ENCODE measurements around the gene SLIT3.

SLIT3 gene

DNA sequence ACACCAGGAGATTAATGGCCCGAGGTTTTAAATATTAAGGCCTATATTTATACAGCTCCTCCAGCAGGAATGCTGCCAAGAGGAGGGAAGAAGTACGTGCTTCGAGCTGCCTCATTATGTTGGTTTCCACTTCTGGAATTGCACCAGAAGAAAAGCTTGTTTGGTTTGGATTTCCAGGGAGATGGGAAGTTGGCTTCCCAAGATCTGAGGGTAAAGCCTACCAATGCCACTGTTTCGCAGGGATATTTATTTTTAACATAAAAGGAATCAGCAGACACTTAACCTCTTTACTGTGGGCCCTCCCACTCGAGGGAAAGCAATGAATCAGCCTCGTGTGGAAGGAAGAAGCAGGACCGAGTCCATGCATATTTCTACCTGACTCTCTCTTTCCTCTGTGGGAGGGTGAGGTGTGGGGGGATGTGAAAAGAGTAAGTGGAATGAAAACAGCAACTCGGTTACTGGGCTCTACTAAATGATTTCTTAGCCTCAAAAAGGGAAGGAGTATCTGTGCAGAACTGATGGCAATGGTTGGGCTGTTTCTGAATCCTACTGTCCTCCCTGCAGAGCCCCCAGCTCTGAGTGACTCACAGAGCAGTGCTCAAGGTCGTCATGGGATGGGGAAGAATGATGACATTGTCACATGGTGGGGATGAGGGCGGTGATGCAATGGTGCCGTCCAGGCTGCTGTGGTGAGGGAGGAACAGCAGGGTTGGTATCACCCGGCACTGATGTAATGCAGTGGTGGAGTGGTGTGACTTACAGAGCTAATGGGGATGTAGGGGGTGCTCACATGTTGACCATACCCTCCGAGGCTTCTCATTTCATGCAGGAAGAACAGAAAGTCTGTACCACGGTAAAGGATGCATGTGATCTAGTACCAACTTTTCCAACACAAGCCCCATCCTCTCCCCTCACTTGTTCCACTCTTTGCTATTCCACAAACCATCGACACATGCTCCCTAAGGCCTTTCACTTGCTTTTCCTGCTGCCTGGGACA is 506.8 kb downstream of the SLIT3 start:
- TF ChIP-seq GATA2 (IDR thresholded peaks at IDR 0.05; ENCODE audit: low read depth, low read length) (no peak), GATA3 (IDR thresholded peaks at IDR 0.05; ENCODE audit: low read depth, low read length) (no peak)

DNA sequence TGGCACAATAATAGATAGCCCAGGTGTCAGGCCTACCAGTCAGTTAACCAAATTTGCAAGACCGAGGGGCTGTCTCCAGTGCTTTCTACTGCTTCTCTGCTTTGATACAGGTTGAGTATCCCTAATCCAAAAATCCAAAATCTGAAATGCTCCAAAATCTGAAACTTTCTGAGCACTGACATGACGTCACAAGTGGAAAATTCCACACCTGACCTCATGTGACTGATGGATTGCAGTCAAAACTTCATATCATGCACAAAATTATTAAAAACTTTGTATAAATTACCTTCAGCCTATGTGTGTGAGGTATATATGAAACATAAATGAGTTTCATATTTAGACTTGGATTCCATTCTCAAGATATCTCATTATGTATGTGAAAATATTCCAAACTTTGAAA is 508.3 kb downstream of the SLIT3 start:
- TF ChIP-seq GATA3 (IDR thresholded peaks at IDR 0.05; ENCODE audit: low read depth, low read length) (no peak), GATA2 (IDR thresholded peaks at IDR 0.05; ENCODE audit: low read depth, low read length) (no peak)

DNA sequence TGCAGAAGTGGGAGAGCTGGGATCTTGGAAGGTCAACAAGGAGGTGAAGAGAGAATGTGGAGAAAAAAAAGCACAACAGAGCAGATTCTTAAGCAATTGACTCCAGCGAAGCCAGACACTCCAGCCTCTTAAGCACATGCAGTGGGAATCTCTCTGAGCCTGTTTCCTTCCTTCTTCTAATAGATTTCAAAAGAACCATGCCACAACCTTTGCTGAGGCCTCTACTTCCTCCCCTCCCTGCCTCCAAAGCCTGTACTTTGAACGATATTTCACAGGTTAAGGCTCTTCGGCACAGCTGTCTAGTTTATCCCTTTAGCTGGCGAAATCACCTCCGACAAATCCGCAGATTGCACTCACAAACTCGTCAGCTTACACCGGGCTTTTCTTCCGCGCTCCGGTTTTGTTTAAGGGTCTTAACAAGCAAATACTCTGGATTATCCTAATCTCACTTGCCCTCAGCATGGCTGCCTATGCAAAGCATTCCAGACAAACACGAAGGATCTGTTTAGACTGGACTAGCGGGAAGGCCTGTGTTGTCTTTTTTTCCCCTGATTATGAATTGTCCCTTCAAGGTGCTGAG is 510.2 kb downstream of the SLIT3 start:
- TF ChIP-seq GATA2 (IDR thresholded peaks at IDR 0.05; ENCODE audit: low read depth, low read length) = no peak
- no peak for TF ChIP-seq GATA3 (IDR thresholded peaks at IDR 0.05; ENCODE audit: low read depth, low read length)

DNA sequence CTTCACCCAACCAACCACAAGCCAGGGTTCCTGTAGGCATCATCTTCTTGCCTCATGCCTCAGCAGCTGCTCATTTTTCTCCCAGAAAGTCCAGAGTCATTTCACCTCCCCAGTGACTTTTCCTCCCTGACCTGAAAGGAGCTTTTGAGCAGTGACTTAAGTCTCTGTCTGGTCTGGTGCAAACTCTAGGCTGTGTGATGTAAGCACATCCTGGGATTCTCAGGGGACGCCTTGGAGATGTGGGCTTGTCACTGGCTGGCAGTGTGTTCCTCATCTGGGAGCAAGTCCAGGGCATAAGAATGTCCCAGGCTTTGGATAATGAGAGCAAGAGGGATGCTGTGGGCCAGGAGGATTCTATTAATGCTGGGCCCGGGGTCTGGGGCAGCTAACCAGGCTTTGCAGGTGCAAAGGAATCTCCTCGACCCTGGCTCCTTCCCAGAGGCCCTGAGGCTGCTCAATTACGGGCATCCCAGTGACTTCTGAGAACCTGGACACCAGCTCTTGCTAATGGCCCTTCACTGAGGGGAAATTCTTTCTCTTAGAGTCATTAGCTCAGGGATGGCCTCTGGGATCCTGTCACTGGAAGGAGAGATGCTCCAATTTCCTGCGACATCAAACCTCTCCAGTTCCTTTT is 510.8 kb downstream of the SLIT3 start:
- no peak for TF ChIP-seq GATA3 (IDR thresholded peaks at IDR 0.05; ENCODE audit: low read depth, low read length)
- no peak for TF ChIP-seq GATA2 (IDR thresholded peaks at IDR 0.05; ENCODE audit: low read depth, low read length)

DNA sequence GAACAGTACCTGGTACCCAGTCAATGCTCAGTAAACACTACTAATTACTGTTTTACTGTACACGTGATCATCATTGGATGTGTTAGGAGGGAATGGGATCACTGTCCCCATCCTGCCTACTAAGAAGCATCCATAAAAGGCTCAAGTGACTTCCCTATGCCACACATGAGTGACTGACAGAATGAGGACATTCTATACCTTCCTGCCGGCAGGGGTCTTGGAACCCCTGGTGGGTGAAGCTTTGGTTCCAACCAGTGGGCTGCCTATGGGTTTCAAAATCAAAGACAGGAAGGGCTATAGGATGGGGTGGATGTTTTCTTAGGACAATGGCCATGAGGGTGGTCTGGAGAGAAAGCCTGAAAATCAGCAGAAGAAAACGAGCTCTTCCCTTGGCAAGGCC is 512.2 kb downstream of the SLIT3 start:
- TF ChIP-seq GATA3 (IDR thresholded peaks at IDR 0.05; ENCODE audit: low read depth, low read length) (no peak), GATA2 (IDR thresholded peaks at IDR 0.05; ENCODE audit: low read depth, low read length) (no peak)

DNA sequence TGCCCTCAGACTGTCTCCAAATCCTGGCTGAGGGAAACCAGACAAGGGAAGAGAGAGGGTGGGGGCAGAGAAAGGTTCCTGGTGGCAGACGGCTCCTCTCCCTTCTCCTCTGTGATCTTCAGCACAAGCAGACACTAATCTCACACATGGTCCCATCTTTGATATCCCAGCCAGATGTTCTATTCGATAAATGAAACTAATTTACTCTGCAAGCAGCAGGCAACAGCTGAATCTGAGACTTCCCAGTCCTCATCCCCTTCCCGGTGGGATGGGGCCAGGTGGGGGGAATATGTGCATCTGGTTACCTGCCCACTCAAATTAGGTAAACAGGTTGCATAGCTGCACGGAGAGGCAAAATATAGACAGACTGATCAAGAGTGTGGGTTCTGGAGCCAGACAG is 512.8 kb downstream of the SLIT3 start:
- TF ChIP-seq GATA2 (IDR thresholded peaks at IDR 0.05; ENCODE audit: low read depth, low read length) (peak; percentile 69), GATA3 (IDR thresholded peaks at IDR 0.05; ENCODE audit: low read depth, low read length) (no peak)

DNA sequence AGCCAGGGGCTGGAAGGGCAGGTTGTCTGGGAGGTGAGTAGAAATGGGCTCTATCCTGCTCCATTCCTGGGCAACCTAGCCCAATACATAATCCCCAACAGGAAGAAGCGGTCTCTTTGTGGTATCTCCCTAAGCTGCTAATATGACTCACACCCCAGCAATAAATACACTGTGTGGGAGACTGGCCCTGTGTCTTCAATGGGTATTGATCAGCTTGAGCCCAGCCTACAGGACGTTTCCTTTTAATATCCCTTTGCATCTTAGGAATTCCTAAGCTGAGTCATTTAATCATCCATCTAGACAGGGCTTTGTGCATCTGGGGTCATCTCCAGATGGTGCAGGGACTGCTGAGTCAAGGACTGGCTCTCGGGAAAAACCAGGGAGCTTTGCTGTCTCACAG is 514.8 kb downstream of the SLIT3 start:
- TF ChIP-seq GATA3 (IDR thresholded peaks at IDR 0.05; ENCODE audit: low read depth, low read length) (no peak), GATA2 (IDR thresholded peaks at IDR 0.05; ENCODE audit: low read depth, low read length) (no peak)

DNA sequence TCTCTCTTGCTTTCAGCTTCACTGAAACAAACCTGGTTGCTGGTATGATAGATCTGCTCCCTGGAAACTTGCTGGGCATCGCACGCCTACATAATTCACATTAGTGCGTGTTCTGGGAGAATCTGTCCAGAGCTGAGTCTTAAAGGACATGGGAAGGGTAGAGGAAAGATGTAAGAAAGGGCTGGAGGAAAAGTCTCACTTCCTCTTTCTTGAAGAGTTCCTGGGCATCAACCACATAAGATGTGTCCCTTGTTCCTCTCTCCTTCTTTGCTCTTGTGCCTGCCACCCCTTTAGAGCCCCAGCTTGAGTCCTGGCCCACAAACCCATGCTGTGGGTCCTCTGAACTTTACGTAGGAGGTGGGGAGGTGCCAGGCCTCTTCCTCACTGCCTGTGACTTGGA is 516.5 kb downstream of the SLIT3 start:
- no peak for TF ChIP-seq GATA3 (IDR thresholded peaks at IDR 0.05; ENCODE audit: low read depth, low read length)
- no peak for TF ChIP-seq GATA2 (IDR thresholded peaks at IDR 0.05; ENCODE audit: low read depth, low read length)

DNA sequence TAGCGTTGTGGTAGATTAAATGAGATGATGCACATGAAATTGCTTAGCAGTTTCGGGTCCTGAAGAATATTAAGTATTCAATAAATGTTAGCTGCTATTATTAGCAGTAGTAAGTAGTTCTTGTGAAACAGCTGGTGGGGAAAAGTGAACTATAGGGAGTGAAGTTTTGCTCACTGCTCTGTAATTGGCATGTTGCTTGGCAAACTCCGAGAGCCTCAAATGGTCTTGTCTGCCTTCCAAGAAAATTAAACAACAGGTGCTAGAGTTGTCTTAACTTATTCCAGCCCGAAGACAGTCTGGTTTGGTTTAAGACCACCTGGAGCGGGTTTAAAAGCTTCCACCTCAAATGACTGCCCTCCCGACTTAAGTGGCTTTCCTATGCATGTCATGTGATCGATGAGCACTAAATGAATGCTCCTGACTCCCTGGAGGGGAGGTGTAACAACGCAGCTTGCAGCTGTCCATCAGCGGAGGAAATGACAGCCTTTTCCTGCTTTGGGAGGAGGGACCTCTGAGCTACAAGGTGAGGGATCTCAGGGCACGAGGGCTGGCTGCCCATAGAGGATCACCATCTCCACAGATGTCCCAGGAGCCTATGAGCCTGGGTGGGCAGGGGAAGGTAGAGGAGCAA is 518.9 kb downstream of the SLIT3 start:
- TF ChIP-seq GATA3 (IDR thresholded peaks at IDR 0.05; ENCODE audit: low read depth, low read length) = no peak
- no peak for TF ChIP-seq GATA2 (IDR thresholded peaks at IDR 0.05; ENCODE audit: low read depth, low read length)

DNA sequence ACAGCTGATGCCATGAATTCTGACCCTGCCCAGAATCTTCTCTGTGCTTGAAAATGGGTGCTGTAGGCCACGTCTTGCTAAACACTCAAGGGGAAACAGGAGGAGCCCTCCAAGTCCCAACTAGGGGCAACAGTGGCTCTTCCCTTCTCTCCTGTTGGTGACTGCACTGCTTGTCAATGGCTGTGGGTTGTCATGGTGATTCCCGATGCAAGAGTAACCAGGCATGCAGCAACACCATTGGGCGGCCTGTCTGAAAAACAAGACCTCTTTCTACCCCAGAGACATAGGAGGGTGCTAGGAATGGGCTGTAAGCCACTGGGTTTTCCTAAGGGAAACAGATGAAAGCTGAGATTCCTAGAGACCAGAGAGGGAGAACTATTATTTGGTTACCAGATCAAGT is 520.1 kb downstream of the SLIT3 start:
- TF ChIP-seq GATA2 (IDR thresholded peaks at IDR 0.05; ENCODE audit: low read depth, low read length) (no peak), GATA3 (IDR thresholded peaks at IDR 0.05; ENCODE audit: low read depth, low read length) (no peak)

DNA sequence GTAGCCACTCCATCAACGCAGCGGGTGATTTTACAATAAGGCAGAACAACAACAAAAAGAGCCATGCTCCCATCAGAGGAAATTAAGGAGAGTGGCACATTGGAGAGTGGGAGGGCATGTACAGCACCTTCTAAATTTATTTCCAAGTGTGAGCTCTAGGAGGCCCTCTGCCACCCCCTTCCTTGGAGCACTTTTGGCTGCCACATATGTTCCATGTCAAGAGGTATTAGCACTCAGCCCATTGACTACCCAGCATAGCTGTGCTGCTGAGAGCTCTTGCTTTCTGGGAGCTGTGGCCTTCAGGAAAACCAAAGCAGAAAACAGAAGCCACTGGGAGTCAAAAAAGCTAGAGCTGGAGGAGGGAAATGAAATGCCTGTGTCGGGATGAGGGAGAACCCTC is 521.6 kb downstream of the SLIT3 start:
- TF ChIP-seq GATA3 (IDR thresholded peaks at IDR 0.05; ENCODE audit: low read depth, low read length) (no peak), GATA2 (IDR thresholded peaks at IDR 0.05; ENCODE audit: low read depth, low read length) (no peak)

DNA sequence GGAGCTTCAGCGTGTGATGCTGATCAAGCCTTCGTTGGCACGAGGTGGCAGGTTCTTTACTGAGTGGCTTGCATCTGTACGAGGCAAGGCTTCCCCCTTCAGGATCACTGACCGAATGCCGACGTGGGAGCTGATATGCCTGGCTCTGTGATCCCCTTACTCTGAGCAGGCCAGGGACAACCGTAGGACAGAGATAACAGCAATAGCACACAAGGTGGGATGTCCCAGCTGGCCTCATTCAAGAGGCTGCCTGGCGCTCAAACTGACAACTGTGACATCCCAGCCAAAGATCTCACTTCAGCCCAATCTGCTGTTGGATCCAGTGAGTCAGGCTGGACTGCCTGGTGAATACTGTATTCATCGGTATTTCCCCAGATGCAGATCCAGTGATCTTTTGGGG is 522.4 kb downstream of the SLIT3 start:
- peak; percentile 3; the same call in 1 of the 2 replicates for TF ChIP-seq GATA2 (IDR thresholded peaks at IDR 0.05; ENCODE audit: low read depth, low read length)
- no peak for TF ChIP-seq GATA3 (IDR thresholded peaks at IDR 0.05; ENCODE audit: low read depth, low read length)

DNA sequence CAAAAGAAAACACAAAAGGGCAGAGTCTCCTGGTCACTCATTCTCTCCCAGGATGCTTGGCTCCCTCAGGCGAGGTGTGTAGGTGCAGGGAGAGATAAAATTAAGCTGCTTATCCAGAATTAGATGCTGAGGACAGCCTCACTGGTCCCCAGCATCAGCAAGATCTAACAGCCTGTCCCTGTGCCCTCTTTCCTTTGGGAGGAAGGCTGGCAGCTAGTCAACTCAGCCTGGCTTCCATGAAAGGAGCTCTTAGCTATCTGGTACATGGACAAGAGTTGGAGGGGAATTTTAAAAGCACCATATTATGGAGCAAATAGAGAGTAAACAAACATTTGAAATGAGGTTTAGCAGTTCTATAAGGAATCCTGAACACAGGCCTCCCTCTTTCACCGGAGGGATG is 523.3 kb downstream of the SLIT3 start:
- TF ChIP-seq GATA2 (IDR thresholded peaks at IDR 0.05; ENCODE audit: low read depth, low read length) = 0 out of 2 replicates have a peak, but pooled peaks have one; percentile 17
- TF ChIP-seq GATA3 (IDR thresholded peaks at IDR 0.05; ENCODE audit: low read depth, low read length) = no peak

DNA sequence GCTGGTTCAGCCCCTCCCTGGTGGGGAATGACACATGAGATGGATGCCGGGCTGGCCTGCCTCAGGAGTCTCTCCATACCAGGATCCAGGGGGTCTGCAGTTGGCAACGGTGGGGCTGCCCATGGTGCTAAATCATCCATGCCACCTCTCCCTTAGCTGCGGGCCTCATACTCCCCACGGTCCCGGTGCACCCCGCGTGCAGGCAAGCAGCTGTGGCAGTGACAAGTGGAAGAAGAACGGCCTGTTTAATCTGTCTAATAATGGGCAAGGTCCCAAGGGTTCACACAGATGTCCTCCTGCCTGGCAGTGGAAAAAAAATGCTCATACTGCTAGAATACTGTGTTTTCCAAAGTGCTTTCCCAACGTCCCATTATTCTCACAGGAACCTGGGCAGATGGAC is 524.9 kb downstream of the SLIT3 start:
- TF ChIP-seq GATA2 (IDR thresholded peaks at IDR 0.05; ENCODE audit: low read depth, low read length) = no peak
- TF ChIP-seq GATA3 (IDR thresholded peaks at IDR 0.05; ENCODE audit: low read depth, low read length) = no peak

Data from SH-SY5Y (cell line).